ENCODE measurements around the gene NHSL2.

NHSL2 gene

GRCh38 chrX:72142094-72142793, 231.6 kb downstream of the NHSL2 start:
- no peak for TF ChIP-seq CTCF (IDR thresholded peaks at IDR 0.05)

GRCh38 chrX:72142794-72143608, 232.4 kb downstream of the NHSL2 start:
- TF ChIP-seq CTCF (IDR thresholded peaks at IDR 0.05): no peak

GRCh38 chrX:72143609-72143907, 232.9 kb downstream of the NHSL2 start:
- no peak for TF ChIP-seq CTCF (IDR thresholded peaks at IDR 0.05)

GRCh38 chrX:72145181-72145580, 234.5 kb downstream of the NHSL2 start:
- TF ChIP-seq CTCF (IDR thresholded peaks at IDR 0.05): no peak

GRCh38 chrX:72146527-72146926, 235.9 kb downstream of the NHSL2 start:
- TF ChIP-seq CTCF (IDR thresholded peaks at IDR 0.05): no peak

GRCh38 chrX:72158773-72159172, 248.1 kb downstream of the NHSL2 start:
- no peak for TF ChIP-seq CTCF (IDR thresholded peaks at IDR 0.05)

GRCh38 chrX:72159769-72160168, 249.1 kb downstream of the NHSL2 start:
- TF ChIP-seq CTCF (IDR thresholded peaks at IDR 0.05): no peak
